Testis (tissue), 3 donors: ENCODE results near the gene SCGN. TPM values are rescaled to one million over a fixed set of nuclear protein-coding genes. Genes with fewer than 3 reads are reported as not detected.

ENCODE experiments used
- DNase-seq: peaks from one replicate; pipeline ENCODE4 v3.0.0-alpha.2; 2019
- H3K27ac ChIP-seq, 2 donors: fragments of 200-600 bp; sonication (generic); one replicate each; pipeline ENCODE4 v1.5.1; 2019
- H3K27me3 ChIP-seq: fragments of 200-600 bp; sonication (generic); one replicate; pipeline ENCODE4 v1.5.1; 2019
- H3K36me3 ChIP-seq: fragments of 200-600 bp; sonication (generic); one replicate; pipeline ENCODE4 v1.5.1; 2017; ENCODE audit warnings: low read depth; ENCODE audit errors: missing control alignments
- H3K4me1 ChIP-seq: fragments of 200-600 bp; sonication (generic); one replicate; pipeline ENCODE4 v1.5.1; 2019
- H3K4me3 ChIP-seq, 2 donors: fragments of 200-600 bp; sonication (generic); one replicate each; pipeline ENCODE4 v1.5.1; 2017 to 2019
- H3K9me3 ChIP-seq: fragments of 200-600 bp; sonication (generic); one replicate; pipeline ENCODE4 v1.5.1; 2017
- CTCF ChIP-seq, 3 experiments: fragments of 450-650 bp in 2 of 3; fragments of 200-600 bp in 1 of 3; sonication (generic) in 1 of 3; IDR thresholded peaks; one replicate each; pipeline ENCODE4 v1.5.1; 2016 to 2019; ENCODE audit warnings: antibody characterized with exemption in 3 of 3, mild to moderate bottlenecking in 2 of 3, moderate library complexity in 1 of 3
- POLR2A ChIP-seq: fragments of 450-650 bp; IDR thresholded peaks from one replicate; pipeline ENCODE4 v1.6.1; 2017; ENCODE audit warnings: antibody characterized with exemption, mild to moderate bottlenecking, moderate library complexity
- WGBS, 2 donors: methylation state at CpG; one replicate each; pipeline ENCODE4 v1.1.5; 2018; 5-methylcytosine and 5-hydroxymethylcytosine counted together
- intact Hi-C: fragments of 100-400 bp; cut with DNase I; formaldehyde crosslinking; loops from one replicate; pipeline ENCODE4 v1.15.1; 2023; ENCODE audit warnings: low total_unique reads
- polyA plus RNA-seq: library from polyadenylated mRNA; stranded (reverse); fragments of 350-450 nt; fragmentation: Illumina TruSeq; extraction: RNeasy Lipid Tissue Mini Kit (QIAGEN cat#74804); gene quantifications from one replicate; pipeline ENCODE4 v1.2.3, GENCODE V29; 2014; ENCODE audit warnings: low read depth, low replicate concordance; ENCODE audit not compliant: insufficient read depth
- total RNA-seq, 2 donors: library from RNA; depleted of rRNA; stranded (reverse); fragments of >200 nt; gene quantifications; one replicate each; pipeline ENCODE4 v1.2.3, GENCODE V29; 2016

The SCGN gene
- total and polyA plus RNA-seq, 3 donors from 2014 or later: 0.37 to 2.0 (median 0.73) TPM

DNA sequence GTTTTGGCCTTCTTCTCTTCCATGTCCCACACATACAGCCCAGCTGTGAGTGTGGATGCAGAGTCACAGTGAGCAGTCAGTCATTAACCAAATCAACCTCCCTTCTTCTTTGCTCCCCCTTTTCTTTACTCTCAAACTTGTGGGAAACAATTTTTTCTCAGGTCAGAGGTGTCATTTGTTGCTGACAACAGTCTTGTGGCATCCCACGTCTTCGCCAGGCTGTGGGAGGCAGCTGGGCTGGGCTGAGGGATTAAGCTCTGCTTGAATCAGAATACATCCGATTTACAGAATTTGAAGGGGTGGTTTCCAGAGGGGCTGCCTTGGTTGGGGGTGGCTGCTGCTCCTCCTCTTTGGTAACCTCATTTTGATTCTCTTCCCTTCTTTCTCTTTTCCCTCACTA is 40.5 kb downstream of the SCGN start:
- 60 to 63% methylated on average over 3 of the region's 3 CpGs for WGBS, 2 donors
- Histone ChIP-seq H3K27ac (no peak overlapping the region), H3K36me3 (no peaks in the 10 kb centered on the region), H3K4me1 (no peaks in the 10 kb centered on the region), H3K27me3 (no peaks in the 10 kb centered on the region), H3K4me3 (no peak overlapping the region), H3K9me3 (no peaks in the 10 kb centered on the region)
- no peak for DNase-seq
- no peak for TF ChIP-seq CTCF (IDR thresholded peaks at IDR 0.05)
- TF ChIP-seq POLR2A: no peak
- intact Hi-C loops: no loop called here

DNA sequence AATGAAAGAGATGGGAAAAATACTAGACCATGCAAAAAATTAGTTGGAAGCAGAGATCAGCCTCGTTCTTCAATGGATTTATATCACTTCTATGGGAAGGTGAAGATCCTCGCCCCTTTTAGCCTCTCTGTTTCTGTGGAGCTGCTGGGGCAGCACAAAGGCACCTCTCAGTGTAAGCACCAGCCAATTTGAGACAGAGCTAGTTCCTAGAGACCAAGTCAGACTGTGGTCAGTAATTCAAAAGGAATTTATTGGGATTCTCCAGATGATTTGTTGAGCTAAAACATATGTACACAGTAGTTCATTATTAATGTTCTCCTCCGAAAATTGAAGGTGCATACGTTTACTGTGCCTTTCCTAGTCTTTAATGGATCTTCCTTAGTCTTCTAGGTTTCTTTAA is 42.4 kb downstream of the SCGN start:
- Histone ChIP-seq H3K4me1 (no peaks in the 10 kb centered on the region), H3K4me3 (no peak overlapping the region), H3K36me3 (no peaks in the 10 kb centered on the region), H3K27ac (no peak overlapping the region), H3K9me3 (no peaks in the 10 kb centered on the region), H3K27me3 (no peaks in the 10 kb centered on the region)
- WGBS, 2 donors: 75 to 84% methylated on average over 4 of the region's 4 CpGs
- TF ChIP-seq POLR2A (no peak), CTCF (IDR thresholded peaks at IDR 0.05) (no peak)
- intact Hi-C loops: no loop called here
- DNase-seq: no peak

DNA sequence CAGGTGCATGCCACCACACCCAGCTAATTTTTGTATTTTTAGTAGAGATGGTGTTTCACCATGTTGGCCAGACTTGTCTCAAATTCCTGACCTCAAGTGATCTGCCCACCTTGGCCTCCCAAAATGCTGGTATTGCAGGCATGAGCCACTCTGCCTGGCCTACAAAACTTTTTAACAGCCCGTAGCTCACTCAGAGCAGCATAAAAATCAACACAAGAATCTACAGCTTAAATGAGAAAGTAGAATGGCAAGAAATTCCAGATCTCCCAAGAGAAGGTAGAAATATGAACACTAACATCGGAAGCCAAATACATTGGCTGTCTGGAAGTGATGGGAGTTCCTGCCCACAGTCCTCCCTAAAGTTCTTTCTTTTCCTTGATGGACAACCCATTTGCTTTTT is 43.7 kb downstream of the SCGN start:
- intact Hi-C loops: no loop called here
- DNase-seq: no peak
- 87 to 97% methylated on average over 2 of the region's 2 CpGs for WGBS, 2 donors
- H3K27me3 ChIP-seq: no peaks in the 10 kb centered on the region
- H3K4me3 ChIP-seq: no peak overlapping the region
- H3K4me1 ChIP-seq: no peaks in the 10 kb centered on the region
- H3K9me3 ChIP-seq: no peaks in the 10 kb centered on the region
- no peak overlapping the region for H3K27ac ChIP-seq
- H3K36me3 ChIP-seq: no peaks in the 10 kb centered on the region
- TF ChIP-seq CTCF (IDR thresholded peaks at IDR 0.05): no peak
- TF ChIP-seq POLR2A: no peak

- Histone ChIP-seq H3K36me3 (no peaks in the 10 kb centered on the region), H3K27ac (no peak overlapping the region), H3K9me3 (no peaks in the 10 kb centered on the region), H3K4me1 (no peaks in the 10 kb centered on the region), H3K27me3 (no peaks in the 10 kb centered on the region), H3K4me3 (no peak overlapping the region)
- no peak for DNase-seq
- no peak for TF ChIP-seq CTCF (IDR thresholded peaks at IDR 0.05)
- no peak for TF ChIP-seq POLR2A
- WGBS, 2 donors: 72 to 85% methylated on average over 1 of the region's 1 CpG
- intact Hi-C loops: no loop called here
These were observed 45.7 kb downstream of the SCGN start for GRCh38 chr6:25697537-25698340.

DNA sequence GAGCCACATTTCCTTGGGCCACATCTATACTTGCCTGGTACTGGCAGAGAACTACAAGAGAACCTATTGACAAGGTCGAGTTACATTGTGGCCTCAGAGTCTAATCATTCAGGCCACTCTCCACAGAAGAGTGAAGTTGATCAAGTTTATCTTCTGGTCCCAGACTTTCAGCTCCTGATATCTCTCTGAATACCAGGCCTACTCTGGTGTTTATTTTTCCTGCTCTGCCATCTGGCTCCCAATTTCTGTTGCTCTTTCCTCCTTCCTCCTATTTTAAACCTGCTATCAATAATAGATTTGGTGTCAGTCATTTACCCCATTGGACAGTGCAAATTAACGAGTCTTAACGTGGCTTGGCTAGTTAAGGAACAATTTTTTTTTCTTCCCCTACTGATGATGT is 46.6 kb downstream of the SCGN start:
- no peak overlapping the region for H3K4me3 ChIP-seq
- no peaks in the 10 kb centered on the region for H3K4me1 ChIP-seq
- TF ChIP-seq POLR2A (no peak), CTCF (IDR thresholded peaks at IDR 0.05) (no peak)
- no peaks in the 10 kb centered on the region for H3K36me3 ChIP-seq
- H3K27ac ChIP-seq: no peak overlapping the region
- no peaks in the 10 kb centered on the region for H3K27me3 ChIP-seq
- no peaks in the 10 kb centered on the region for H3K9me3 ChIP-seq
- WGBS, 2 donors: 32 to 37% methylated on average over 3 of the region's 3 CpGs
- DNase-seq: no peak
- intact Hi-C loops: no loop called here
